ENCODE measurements around the gene MTMR10. TPM values are rescaled to one million over a fixed set of nuclear protein-coding genes. Genes with fewer than 3 reads are reported as not detected.

Gene MTMR10
- total RNA-seq, 1 experiment from 2014 or later: 7.6 TPM

DNA sequence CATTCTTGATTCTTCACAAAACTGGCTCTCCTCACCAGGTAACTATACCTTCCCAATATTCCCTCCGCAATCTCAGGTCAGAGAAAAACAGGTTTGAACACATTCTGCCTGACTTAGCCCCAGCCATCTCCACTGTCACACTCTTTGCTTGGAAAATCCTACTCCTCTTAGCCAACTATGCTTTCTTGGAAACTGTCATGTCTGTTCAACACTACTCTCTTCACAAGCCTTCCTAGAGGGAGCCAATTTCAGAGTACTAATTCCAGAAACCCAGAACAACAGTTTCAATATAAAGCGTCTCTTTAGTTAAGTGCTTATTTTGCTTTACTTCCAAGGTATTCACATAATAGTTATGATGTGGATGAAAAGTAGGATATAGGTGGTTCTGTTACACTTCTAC is 21.7 kb downstream of the MTMR10 start:
- Histone ChIP-seq H3K27me3 (ENCODE audit: low read length) (no peaks in the 10 kb centered on the region), H3K4me1 (ENCODE audit: insufficient read depth, low read length) (no peaks in the 10 kb centered on the region), H4K20me1 (ENCODE audit: low read length) (no peaks in the 10 kb centered on the region), H3K36me3 (ENCODE audit: low read depth, low read length) (no peaks in the 10 kb centered on the region; the same call in 1 of the 2 replicates), H3K79me2 (ENCODE audit: low read length) (no peaks in the 10 kb centered on the region), H3K4me2 (ENCODE audit: low read length) (no peak overlapping the region), H3K27ac (ENCODE audit: low read length) (no peak overlapping the region), H3K9me3 (ENCODE audit: low read length) (no peaks in the 10 kb centered on the region), H3K4me3 (ENCODE audit: low read length) (no peak overlapping the region), H3K9me2 (replicated peaks; ENCODE audit: low read length) (no peaks in the 10 kb centered on the region), H2AFZ (ENCODE audit: low read length) (no peak overlapping the region), H3K9ac (ENCODE audit: low read length) (no peak overlapping the region), H3F3A (ENCODE audit: low read length, unreplicated experiment) (no peaks in the 10 kb centered on the region)
- CTCF ChIA-PET: no interaction called here
- ATAC-seq: no peak
- no TSS peak for BruUV-seq (replicated peaks)
- DNase-seq: no peak
- TF ChIP-seq EZH2phosphoT487 (IDR thresholded peaks at IDR 0.05; ENCODE audit: borderline replicate concordance, low read length) (no peak), EZH2 (IDR thresholded peaks at IDR 0.05; ENCODE audit: low read length, unreplicated experiment) (no peak), CTCF (conservative IDR thresholded peaks at IDR 0.05; ENCODE audit: low read depth, low read length) (no peak)
- POLR2A ChIA-PET (ENCODE audit: unreplicated experiment): no interaction called here
- intact Hi-C loops (cut with micrococcal nuclease): no loop called here

DNA sequence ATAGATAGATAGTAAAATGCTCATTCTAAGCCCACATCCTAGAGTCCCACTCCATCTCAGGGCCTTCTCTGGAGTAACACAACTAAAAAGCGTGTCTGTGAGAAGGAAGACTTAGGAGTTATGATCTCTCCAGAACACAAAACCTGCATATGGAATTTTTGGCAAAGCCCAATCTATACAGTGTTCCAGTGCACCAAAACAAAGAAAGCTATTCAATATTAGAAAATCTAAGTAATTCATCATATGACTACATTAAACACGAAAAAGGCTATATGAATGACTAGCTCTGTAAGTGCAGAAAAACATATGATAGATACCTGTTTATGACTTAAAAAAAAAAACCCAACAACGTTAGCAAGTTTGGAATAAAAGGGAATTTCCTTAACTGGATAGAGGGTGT is 27.7 kb downstream of the MTMR10 start:
- POLR2A ChIA-PET (ENCODE audit: unreplicated experiment): no interaction called here
- intact Hi-C loops (cut with micrococcal nuclease): loop anchor here (2.0 kb wide), 1 partner anchor 23 kb away; no protein-coding TSS in a partner anchor
- no peak for DNase-seq
- CTCF ChIA-PET: no interaction called here
- Histone ChIP-seq H2AFZ (ENCODE audit: low read length) (no peak overlapping the region), H3K4me3 (ENCODE audit: low read length) (no peak overlapping the region), H3K36me3 (ENCODE audit: low read depth, low read length) (no peaks in the 10 kb centered on the region), H4K20me1 (ENCODE audit: low read length) (no peaks in the 10 kb centered on the region), H3K9me3 (ENCODE audit: low read length) (no peaks in the 10 kb centered on the region), H3K9me2 (replicated peaks; ENCODE audit: low read length) (no peaks in the 10 kb centered on the region), H3K27ac (ENCODE audit: low read length) (no peak overlapping the region), H3K27me3 (ENCODE audit: low read length) (no peaks in the 10 kb centered on the region), H3F3A (ENCODE audit: low read length, unreplicated experiment) (no peaks in the 10 kb centered on the region), H3K4me2 (ENCODE audit: low read length) (no peak overlapping the region), H3K9ac (ENCODE audit: low read length) (no peak overlapping the region), H3K4me1 (ENCODE audit: insufficient read depth, low read length) (no peaks in the 10 kb centered on the region), H3K79me2 (ENCODE audit: low read length) (no peaks in the 10 kb centered on the region)
- ATAC-seq: no peak
- no TSS peak for BruUV-seq (replicated peaks)
- TF ChIP-seq EZH2 (IDR thresholded peaks at IDR 0.05; ENCODE audit: low read length, unreplicated experiment) (no peak), CTCF (conservative IDR thresholded peaks at IDR 0.05; ENCODE audit: low read depth, low read length) (no peak), EZH2phosphoT487 (IDR thresholded peaks at IDR 0.05; ENCODE audit: borderline replicate concordance, low read length) (no peak)

- Histone ChIP-seq H3K9me3 (ENCODE audit: low read length) (no peaks in the 10 kb centered on the region), H3K79me2 (ENCODE audit: low read length) (no peaks in the 10 kb centered on the region), H3K4me2 (ENCODE audit: low read length) (no peak overlapping the region), H3F3A (ENCODE audit: low read length, unreplicated experiment) (no peaks in the 10 kb centered on the region), H3K27ac (ENCODE audit: low read length) (no peak overlapping the region), H3K4me1 (ENCODE audit: insufficient read depth, low read length) (no peaks in the 10 kb centered on the region), H4K20me1 (ENCODE audit: low read length) (no peaks in the 10 kb centered on the region), H3K27me3 (ENCODE audit: low read length) (no peaks in the 10 kb centered on the region), H3K9ac (ENCODE audit: low read length) (no peak overlapping the region), H3K9me2 (replicated peaks; ENCODE audit: low read length) (no peaks in the 10 kb centered on the region), H3K36me3 (ENCODE audit: low read depth, low read length) (no peaks in the 10 kb centered on the region), H3K4me3 (ENCODE audit: low read length) (no peak overlapping the region), H2AFZ (ENCODE audit: low read length) (no peak overlapping the region)
- no peak for TF ChIP-seq CTCF (conservative IDR thresholded peaks at IDR 0.05; ENCODE audit: low read depth, low read length)
- TF ChIP-seq EZH2 (IDR thresholded peaks at IDR 0.05; ENCODE audit: low read length, unreplicated experiment): no peak
- no peak for TF ChIP-seq EZH2phosphoT487 (IDR thresholded peaks at IDR 0.05; ENCODE audit: borderline replicate concordance, low read length)
- POLR2A ChIA-PET (ENCODE audit: unreplicated experiment): no interaction called here
- BruUV-seq (replicated peaks): no TSS peak
- no peak for DNase-seq
- intact Hi-C loops (cut with micrococcal nuclease): no loop called here
- ATAC-seq: no peak
- CTCF ChIA-PET: no interaction called here
Measured at GRCh38 chr15:30962659-30963058, 28.8 kb downstream of the MTMR10 start.

Data from PC-3 (cell line).